Thymus (tissue), 11 donors: ENCODE results near the gene WDR37. TPM values are rescaled to one million over a fixed set of nuclear protein-coding genes. Genes with fewer than 3 reads are reported as not detected.

Experiments used
- DNase-seq, 9 donors: peaks; one replicate each; pipeline ENCODE4 v3.0.0-alpha.2; 2013; ENCODE audit warnings: low spot score in 9 of 9, low read depth in 6 of 9, missing footprints in 1 of 9
- H3K27ac ChIP-seq, 2 donors: one replicate each; pipeline ENCODE4 v1.5.1; 2013; ENCODE audit warnings: control low read depth in 1 of 2, low read depth in 1 of 2, low read length in 1 of 2, mild to moderate bottlenecking in 1 of 2, moderate library complexity in 1 of 2
- H3K27me3 ChIP-seq, 2 donors: one replicate each; pipeline ENCODE4 v1.5.1; 2013; ENCODE audit warnings: low read length in 1 of 2; ENCODE audit not compliant: control insufficient read depth in 2 of 2, insufficient read depth in 1 of 2
- H3K36me3 ChIP-seq, 2 donors: one replicate each; pipeline ENCODE4 v1.5.1; 2013; ENCODE audit warnings: low read length in 1 of 2, mild to moderate bottlenecking in 1 of 2, moderate library complexity in 1 of 2; ENCODE audit not compliant: control insufficient read depth in 2 of 2, insufficient read depth in 2 of 2
- H3K4me1 ChIP-seq, 2 donors: one replicate each; pipeline ENCODE4 v1.5.1; 2013; ENCODE audit warnings: low read length in 2 of 2; ENCODE audit not compliant: control insufficient read depth in 2 of 2, insufficient read depth in 2 of 2
- H3K4me3 ChIP-seq, 2 donors: one replicate each; pipeline ENCODE4 v1.5.1; 2013; ENCODE audit warnings: low read length in 2 of 2, control low read depth in 1 of 2, mild to moderate bottlenecking in 1 of 2
- H3K9me3 ChIP-seq, 2 donors: one replicate each; pipeline ENCODE4 v1.5.1; 2013; ENCODE audit warnings: low read length in 1 of 2, mild to moderate bottlenecking in 1 of 2; ENCODE audit not compliant: control insufficient read depth in 2 of 2, insufficient read depth in 1 of 2
- WGBS: extraction: QIAGEN DNeasy Blood & Tissue Kit; methylation state at CpG from one replicate; pipeline ENCODE4 v1.1.7; 2013; 5-methylcytosine and 5-hydroxymethylcytosine counted together
- polyA plus RNA-seq: library from polyadenylated mRNA; stranded (reverse); fragments of 200-250 nt; gene quantifications from one replicate; pipeline ENCODE4 v1.2.3, GENCODE V29; 2013
- total RNA-seq: library from RNA; stranded (reverse); fragments of 120-200 nt; gene quantifications from one replicate; pipeline ENCODE4 v1.2.4, GENCODE V29; 2013
- donor health status: healthy.

Gene WDR37
- total and polyA plus RNA-seq, 2 donors: 8.5 to 14.0 TPM

DNA sequence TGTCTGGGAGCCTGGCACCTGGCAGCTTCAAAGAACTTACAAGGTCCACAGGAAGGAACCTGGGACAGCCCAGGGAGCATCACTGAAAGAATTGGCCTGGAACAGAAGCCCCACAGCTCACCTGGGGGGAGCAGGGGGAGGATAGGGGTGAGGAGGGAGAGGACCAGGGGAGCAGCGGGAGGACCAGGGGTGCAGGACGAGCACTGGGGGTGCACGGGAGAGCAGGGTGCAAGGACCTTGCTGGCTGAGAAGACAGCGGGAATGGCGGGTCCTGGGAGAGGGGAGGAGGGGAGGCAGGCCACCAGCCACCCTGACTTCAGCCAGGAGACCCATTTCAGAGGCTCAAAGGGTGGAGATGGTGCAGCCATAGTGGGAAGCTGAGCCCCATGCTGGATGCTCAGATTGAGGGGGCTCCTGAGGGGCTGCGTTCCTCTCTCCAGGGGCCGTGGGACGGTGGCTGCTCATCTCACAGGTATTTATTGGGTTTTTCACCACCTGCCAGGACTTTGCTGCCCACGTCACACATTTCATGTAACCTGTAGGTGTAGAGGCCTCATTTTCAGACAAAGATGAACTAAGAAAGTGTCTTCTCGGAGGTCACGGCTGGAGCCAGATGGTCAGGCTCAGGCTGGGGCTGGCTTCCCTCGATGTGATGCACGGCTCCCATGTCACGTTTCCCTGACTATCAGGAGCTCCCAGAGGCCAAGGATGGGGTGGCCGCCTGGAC, 110.1 kb downstream of the WDR37 start:
- Histone ChIP-seq H3K36me3 (no peaks in the 10 kb centered on the region), H3K4me3 (no peak overlapping the region), H3K9me3 (no peaks in the 10 kb centered on the region), H3K27me3 (no peaks in the 10 kb centered on the region), H3K27ac (no peak overlapping the region), H3K4me1 (no peaks in the 10 kb centered on the region)
- 96% methylated on average over 15 of the region's 15 CpGs for WGBS
- no peak for DNase-seq

DNA sequence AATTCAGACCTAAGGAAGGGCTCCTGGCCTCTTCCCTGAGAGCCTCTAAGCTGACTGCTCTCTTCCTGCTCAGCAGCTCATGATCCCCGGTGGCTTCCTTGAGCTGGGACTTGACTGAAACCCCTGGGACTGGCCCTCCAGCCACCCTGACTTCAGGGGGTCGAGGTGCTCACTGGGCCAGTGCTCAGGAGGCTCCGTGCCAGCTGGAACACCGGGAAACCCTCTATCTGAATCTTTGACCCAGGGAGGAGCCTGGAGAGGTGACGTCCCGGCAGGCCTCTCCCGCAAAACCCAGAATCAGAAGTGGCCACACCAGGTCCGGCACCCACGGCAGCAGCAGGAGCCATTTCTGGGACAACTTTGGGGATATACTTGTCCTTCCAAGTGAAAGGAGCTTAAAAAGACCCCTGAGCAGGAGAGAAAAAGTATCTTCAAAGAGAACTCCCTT, 110.7 kb downstream of the WDR37 start:
- WGBS: 91% methylated on average over 9 of the region's 9 CpGs
- no peak for DNase-seq

DNA sequence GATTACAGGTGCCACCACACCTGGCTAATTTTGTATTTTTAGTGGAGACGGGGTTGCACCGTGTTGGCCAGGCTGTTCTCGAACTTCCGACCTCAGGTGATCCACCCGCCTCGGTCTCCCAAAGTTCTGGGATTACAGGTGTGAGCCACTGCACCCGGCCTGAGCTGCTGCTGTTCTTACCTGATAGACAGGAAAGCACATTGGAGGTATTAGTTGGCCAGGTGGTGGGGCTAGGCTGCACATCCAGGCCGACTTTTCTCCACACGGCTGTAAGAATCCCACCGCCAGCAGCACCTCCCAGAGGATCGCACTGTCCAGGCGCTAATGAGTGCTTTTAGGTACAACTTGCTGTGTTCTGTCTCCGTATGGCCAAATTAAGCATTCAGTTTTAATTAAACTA, 112.6 kb downstream of the WDR37 start:
- DNase-seq: no peak

More for the DNA sequence above, 110.7 kb downstream of the WDR37 start:
- H3K27me3 ChIP-seq: no peaks in the 10 kb centered on the region
- H3K4me1 ChIP-seq: no peaks in the 10 kb centered on the region
- no peaks in the 10 kb centered on the region for H3K9me3 ChIP-seq
- no peak overlapping the region for H3K27ac ChIP-seq
- H3K4me3 ChIP-seq: no peak overlapping the region
- H3K36me3 ChIP-seq: no peaks in the 10 kb centered on the region

DNA sequence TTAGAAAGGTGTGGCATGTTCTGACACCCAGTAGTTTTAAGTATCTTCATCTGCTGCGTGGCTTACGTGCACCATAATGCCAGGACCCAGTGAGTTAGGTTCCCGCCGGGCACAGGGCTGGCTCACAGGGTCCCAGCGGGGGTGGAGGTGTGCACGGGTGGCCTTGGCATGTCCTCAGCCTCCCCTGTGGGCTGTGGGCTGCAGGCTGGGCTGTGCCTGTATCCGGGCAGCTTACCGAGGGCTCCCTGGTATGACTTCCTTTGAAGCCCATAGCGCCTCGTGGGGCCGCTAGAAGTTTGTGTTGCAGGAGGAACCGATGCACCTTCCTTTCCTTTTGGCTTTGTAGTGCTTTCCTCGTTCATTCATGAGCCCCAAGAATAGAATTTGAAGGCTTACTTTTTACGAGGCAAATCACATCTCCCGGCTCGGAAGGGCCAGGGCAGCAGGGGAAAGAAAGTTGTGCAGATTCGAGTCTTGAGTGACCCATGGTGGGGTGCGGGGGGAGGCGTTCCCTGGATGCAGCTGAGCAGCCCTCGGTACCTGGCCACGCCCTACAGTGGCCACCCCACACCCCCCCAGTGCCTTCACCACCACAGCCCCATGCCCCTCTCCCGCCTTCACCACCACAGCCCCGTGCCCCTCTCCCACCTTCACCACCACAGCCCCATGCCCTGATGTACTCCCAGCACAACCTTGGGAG, 113.2 kb downstream of the WDR37 start:
- H3K27me3 ChIP-seq: no peaks in the 10 kb centered on the region
- no peak for DNase-seq
- 84% methylated on average over 23 of the region's 23 CpGs for WGBS
- no peaks in the 10 kb centered on the region for H3K36me3 ChIP-seq
- H3K9me3 ChIP-seq: no peaks in the 10 kb centered on the region
- no peaks in the 10 kb centered on the region for H3K4me1 ChIP-seq
- no peak overlapping the region for H3K27ac ChIP-seq
- H3K4me3 ChIP-seq: no peak overlapping the region

More for the DNA sequence above, 112.6 kb downstream of the WDR37 start:
- Histone ChIP-seq H3K27me3 (no peaks in the 10 kb centered on the region), H3K9me3 (no peaks in the 10 kb centered on the region), H3K27ac (no peak overlapping the region), H3K36me3 (no peaks in the 10 kb centered on the region), H3K4me3 (no peak overlapping the region), H3K4me1 (no peaks in the 10 kb centered on the region)
- WGBS: 93% methylated on average over 13 of the region's 13 CpGs

DNA sequence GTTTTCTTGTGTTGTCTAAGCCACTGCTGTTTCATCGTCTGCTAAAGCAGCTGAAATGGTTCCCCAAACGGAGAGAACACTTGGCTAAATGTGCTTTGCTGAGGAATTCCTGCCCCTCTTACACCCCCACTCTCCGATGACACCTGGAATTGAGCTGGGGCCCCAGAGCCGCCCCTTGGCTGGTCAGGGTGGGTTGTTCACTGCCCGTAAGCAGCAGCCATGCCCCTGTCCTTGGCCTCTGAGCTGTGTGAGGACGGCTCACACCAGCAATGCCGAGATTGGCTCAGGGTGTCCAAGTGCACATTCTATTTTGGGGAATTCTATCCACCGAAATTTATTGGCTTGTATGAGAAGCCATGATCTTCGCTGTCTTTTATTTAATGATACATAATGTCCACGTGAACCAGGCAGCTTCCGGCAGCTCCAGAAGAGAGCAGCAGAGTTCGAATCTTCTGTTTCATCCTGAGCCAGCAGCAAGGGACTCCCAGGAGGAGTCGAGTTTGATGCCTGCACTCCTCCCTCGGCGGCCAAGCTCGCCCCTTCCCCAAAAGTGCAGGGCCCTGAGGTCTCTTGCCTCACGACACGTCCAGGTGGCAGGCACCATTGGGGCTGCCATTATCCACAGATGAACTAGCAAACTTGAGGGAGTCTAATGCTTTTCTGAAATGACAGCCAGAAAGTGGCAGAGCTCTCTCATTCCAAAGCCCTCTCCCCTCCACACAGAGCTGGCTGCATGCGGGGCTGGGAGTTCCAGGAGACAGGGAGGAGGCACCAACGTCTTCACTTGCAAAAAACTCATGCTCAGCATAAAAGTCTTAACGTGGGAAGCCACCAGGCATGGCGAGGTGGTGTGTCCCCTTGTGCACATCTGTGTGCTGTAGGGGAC, 114.0 kb downstream of the WDR37 start:
- H3K27me3 ChIP-seq: no peaks in the 10 kb centered on the region
- no peak overlapping the region for H3K4me3 ChIP-seq
- H3K4me1 ChIP-seq: no peaks in the 10 kb centered on the region
- no peak overlapping the region for H3K27ac ChIP-seq
- 82% methylated on average over 22 of the region's 22 CpGs for WGBS
- H3K36me3 ChIP-seq: no peaks in the 10 kb centered on the region
- DNase-seq: no peak
- H3K9me3 ChIP-seq: no peaks in the 10 kb centered on the region

DNA sequence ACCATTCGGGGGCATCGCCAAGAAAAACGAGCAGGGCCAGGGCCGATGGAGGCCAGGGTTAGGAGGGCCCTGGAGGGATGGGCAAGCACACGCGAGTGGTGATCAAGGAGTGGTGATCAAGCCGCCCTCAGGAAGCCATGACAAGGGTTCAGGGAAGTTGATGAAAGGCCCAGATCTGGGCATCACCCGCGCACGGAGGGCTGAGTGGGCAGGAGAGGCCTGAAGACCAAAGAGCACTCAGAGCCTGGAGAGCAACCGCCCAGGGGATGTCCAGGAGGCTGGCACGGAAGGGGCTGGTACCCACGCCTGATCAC, 114.6 kb downstream of the WDR37 start:
- Histone ChIP-seq H3K27me3 (no peaks in the 10 kb centered on the region), H3K27ac (no peak overlapping the region), H3K36me3 (no peaks in the 10 kb centered on the region), H3K4me3 (no peak overlapping the region), H3K4me1 (no peaks in the 10 kb centered on the region), H3K9me3 (no peaks in the 10 kb centered on the region)
- DNase-seq: no peak
- 96% methylated on average over 13 of the region's 13 CpGs for WGBS

DNA sequence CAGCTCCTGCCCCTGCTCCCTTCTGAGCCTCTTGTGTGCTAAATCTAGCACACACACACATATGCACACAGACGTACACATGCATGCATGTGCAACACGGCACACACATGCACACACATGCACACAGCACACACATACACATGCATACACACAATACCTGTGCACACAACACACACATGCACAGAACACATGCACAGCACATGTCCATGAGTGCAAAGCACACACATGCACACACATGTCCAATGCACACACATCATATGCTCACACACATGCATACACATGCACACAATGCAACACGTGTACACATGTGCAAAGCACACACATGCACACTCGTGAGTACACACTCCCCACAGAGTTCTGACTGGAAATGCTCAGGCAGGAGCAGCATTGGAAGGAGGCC, 115.0 kb downstream of the WDR37 start:
- Histone ChIP-seq H3K9me3 (no peaks in the 10 kb centered on the region), H3K27me3 (no peaks in the 10 kb centered on the region), H3K27ac (no peak overlapping the region), H3K4me3 (no peak overlapping the region), H3K36me3 (no peaks in the 10 kb centered on the region), H3K4me1 (no peaks in the 10 kb centered on the region)
- no peak for DNase-seq
- 95% methylated on average over 4 of the region's 4 CpGs for WGBS

DNA sequence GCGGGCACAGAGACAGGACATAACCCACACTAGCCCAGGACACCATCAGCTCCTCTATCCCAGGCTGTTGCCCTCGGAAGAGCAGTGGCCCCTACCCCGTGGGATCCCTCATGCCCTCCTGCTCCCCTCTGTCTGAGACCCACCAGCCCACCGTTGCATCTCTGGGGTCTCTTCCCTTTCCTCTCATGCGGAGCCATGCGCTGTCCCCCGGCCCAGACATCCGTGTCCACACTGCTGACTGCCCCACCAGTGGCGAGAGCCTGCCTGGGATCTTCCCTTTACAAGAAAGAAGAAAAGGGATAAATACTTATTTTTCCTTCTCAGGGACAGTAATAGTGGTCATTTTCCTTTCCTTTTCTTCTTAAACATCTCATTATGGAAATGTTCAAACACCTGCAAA, 115.4 kb downstream of the WDR37 start:
- Histone ChIP-seq H3K36me3 (no peaks in the 10 kb centered on the region), H3K27ac (no peak overlapping the region), H3K4me1 (no peaks in the 10 kb centered on the region), H3K4me3 (no peak overlapping the region), H3K27me3 (no peaks in the 10 kb centered on the region), H3K9me3 (no peaks in the 10 kb centered on the region)
- no peak for DNase-seq
- 90% methylated on average over 9 of the region's 9 CpGs for WGBS
